WTC11 (cell line): ENCODE measurements around the gene RELL1. TPM values are rescaled to one million over a fixed set of nuclear protein-coding genes. Genes with fewer than 3 reads are reported as not detected.

Experiments
- ATAC-seq: fragments of 200-7000 bp; cut with Tn5 transposase; 2 replicates; pipeline ENCODE4 v1.10.0; 2021; ENCODE audit warnings: mild to moderate bottlenecking, moderate library complexity
- CTCF ChIA-PET: fragments of 300-600 bp; sonication (Branson Sonifier 250); formaldehyde crosslinking; loops from one replicate; lab custom pipeline; 2021; ENCODE audit warnings: antibody characterized with exemption; lab: Charles Lee
- POLR2A ChIA-PET: fragments of 350-600 bp; sonication (Branson Sonifier 250); formaldehyde crosslinking; loops from one replicate; lab custom pipeline; 2021; ENCODE audit warnings: antibody characterized with exemption; lab: Charles Lee
- DNase-seq: peaks from one replicate; pipeline ENCODE4 v3.0.0; 2021; ENCODE audit warnings: low spot score
- H3K27ac Mint-ChIP-seq: 2 replicates; pipeline ENCODE4 v1.8.0; 2021; ENCODE audit warnings: mixed read lengths
- H3K27me3 Mint-ChIP-seq: 2 replicates; pipeline ENCODE4 v1.8.0; 2021; ENCODE audit warnings: low read depth, mild to moderate bottlenecking, moderate library complexity, mixed read lengths
- H3K36me3 Mint-ChIP-seq: 2 replicates; pipeline ENCODE4 v1.8.0; 2021; ENCODE audit warnings: mixed read lengths
- H3K4me1 Mint-ChIP-seq: 2 replicates; pipeline ENCODE4 v1.8.0; 2022; ENCODE audit warnings: mixed read lengths
- H3K4me3 Mint-ChIP-seq: 2 replicates; pipeline ENCODE4 v1.8.0; 2021; ENCODE audit warnings: mild to moderate bottlenecking, moderate library complexity, mixed read lengths
- H3K9me3 Mint-ChIP-seq: 2 replicates; pipeline ENCODE4 v1.8.0; 2021; ENCODE audit warnings: mixed read lengths
- CBFB ChIP-seq: sonication (generic); formaldehyde crosslinking; IDR thresholded peaks from 2 replicates; pipeline ENCODE4 v1.8.1; 2022; ENCODE audit warnings: mild to moderate bottlenecking, low read depth, missing genetic modification reagents
- GRHL2 ChIP-seq: fragments of 250-450 bp; sonication (Bioruptor Pico); IDR thresholded peaks from 2 replicates; pipeline ENCODE4 v1.8.0; 2022; ENCODE audit warnings: mild to moderate bottlenecking, moderate library complexity; ENCODE audit not compliant: insufficient replicate concordance, severe bottlenecking
- NFYB ChIP-seq: sonication (generic); formaldehyde crosslinking; conservative IDR thresholded peaks from 2 replicates; pipeline ENCODE4 v1.8.0; 2022; ENCODE audit warnings: low read depth, missing genetic modification reagents
- OVOL2 ChIP-seq: fragments of 250-450 bp; sonication (Bioruptor Pico); IDR thresholded peaks from 2 replicates; pipeline ENCODE4 v1.9.0; 2021; ENCODE audit warnings: mild to moderate bottlenecking, borderline replicate concordance
- SMAD4 ChIP-seq: sonication (generic); formaldehyde crosslinking; IDR thresholded peaks from 2 replicates; pipeline ENCODE4 v1.8.0; 2022; ENCODE audit warnings: mild to moderate bottlenecking, missing genetic modification reagents
- SOX15 ChIP-seq: fragments of 250-450 bp; sonication (Bioruptor Pico); IDR thresholded peaks from 2 replicates; pipeline ENCODE4 v1.9.0; 2021; ENCODE audit warnings: mild to moderate bottlenecking
- SP1 ChIP-seq: sonication (generic); formaldehyde crosslinking; conservative IDR thresholded peaks from 2 replicates; pipeline ENCODE4 v1.8.1; 2022; ENCODE audit warnings: missing genetic modification reagents
- TP53 ChIP-seq: sonication (generic); formaldehyde crosslinking; IDR thresholded peaks from 2 replicates; pipeline ENCODE4 v1.8.1; 2023; ENCODE audit warnings: mild to moderate bottlenecking, missing genetic modification reagents
- ZNF416 ChIP-seq: fragments of 250-450 bp; sonication (Bioruptor Pico); IDR thresholded peaks from 2 replicates; pipeline ENCODE4 v1.9.0; 2021; ENCODE audit warnings: mild to moderate bottlenecking, inconsistent platforms
- total RNA-seq: library from RNA; stranded (reverse); gene quantifications from 3 replicates; pipeline ENCODE4 v1.2.3, GENCODE V29; 2021
- TF ChIP-seq, protein P1 (sequence below): sonication (generic); formaldehyde crosslinking; IDR thresholded peaks from 2 replicates; pipeline ENCODE4 v1.8.0; 2023; ENCODE audit warnings: missing genetic modification reagents
- TF ChIP-seq, protein P2 (sequence below): sonication (generic); formaldehyde crosslinking; IDR thresholded peaks from 2 replicates; pipeline ENCODE4 v1.8.1; 2022; ENCODE audit warnings: missing genetic modification reagents, borderline replicate concordance
- TF ChIP-seq, protein P3 (sequence below): sonication (generic); formaldehyde crosslinking; IDR thresholded peaks from 2 replicates; pipeline ENCODE4 v1.8.1; 2023; ENCODE audit warnings: mild to moderate bottlenecking, missing genetic modification reagents
- TF ChIP-seq, protein P4 (sequence below): sonication (generic); formaldehyde crosslinking; IDR thresholded peaks from 2 replicates; pipeline ENCODE4 v1.8.1; 2023; ENCODE audit warnings: mild to moderate bottlenecking, moderate library complexity, missing genetic modification reagents
- TF ChIP-seq, protein P5 (sequence below): sonication (generic); formaldehyde crosslinking; IDR thresholded peaks from 2 replicates; pipeline ENCODE4 v1.8.1; 2022; ENCODE audit warnings: low read depth, missing genetic modification reagents, borderline replicate concordance
- TF ChIP-seq, protein P6 (sequence below): fragments of 250-450 bp; sonication (Bioruptor Pico); IDR thresholded peaks from 2 replicates; pipeline ENCODE4 v1.9.0; 2021; ENCODE audit warnings: mild to moderate bottlenecking
- TF ChIP-seq, protein P7 (sequence below): sonication (generic); formaldehyde crosslinking; IDR thresholded peaks from 2 replicates; pipeline ENCODE4 v1.8.0; 2022; ENCODE audit warnings: mild to moderate bottlenecking, missing genetic modification reagents
- TF ChIP-seq, protein P8 (sequence below): sonication (generic); formaldehyde crosslinking; IDR thresholded peaks from 2 replicates; pipeline ENCODE4 v1.8.1; 2022; ENCODE audit warnings: low read depth, mild to moderate bottlenecking, moderate library complexity, missing genetic modification reagents, borderline replicate concordance
- TF ChIP-seq, protein P9 (sequence below): sonication (generic); formaldehyde crosslinking; IDR thresholded peaks from 2 replicates; pipeline ENCODE4 v1.8.1; 2023; ENCODE audit warnings: mild to moderate bottlenecking, missing genetic modification reagents, borderline replicate concordance
- TF ChIP-seq, protein P10 (sequence below): sonication (generic); formaldehyde crosslinking; IDR thresholded peaks from 2 replicates; pipeline ENCODE4 v1.8.1; 2023; ENCODE audit warnings: mild to moderate bottlenecking, missing genetic modification reagents, moderate library complexity

The RELL1 gene
- total RNA-seq, 1 experiment from 2014 or later: 14.4 TPM

DNA sequence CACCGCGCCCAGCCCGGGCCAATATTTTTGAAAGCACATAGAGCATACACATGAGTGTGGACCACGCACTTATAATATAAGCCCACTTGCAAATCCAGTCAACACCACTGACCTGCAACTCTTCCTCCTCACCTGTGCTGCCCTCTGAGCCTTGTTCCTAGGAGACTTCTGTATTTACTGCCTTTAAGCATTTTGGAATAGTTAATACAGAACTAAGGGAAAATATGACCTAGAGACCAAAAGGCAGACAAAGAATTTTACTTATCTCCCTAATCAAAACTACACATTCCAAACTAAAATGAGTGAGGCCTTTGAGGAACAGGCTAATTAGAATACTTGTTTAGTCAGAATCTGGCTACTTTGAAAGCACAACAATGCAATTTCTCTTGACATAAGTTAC, 89.1 kb downstream of the RELL1 start:
- Mint-ChIP-seq H3K4me3 (no peak overlapping the region), H3K27ac (no peak overlapping the region), H3K36me3 (no peaks in the 10 kb centered on the region), H3K27me3 (no peaks in the 10 kb centered on the region), H3K4me1 (peaks cover 6% of the 10 kb centered on the region), H3K9me3 (no peaks in the 10 kb centered on the region)
- ChIA-PET CTCF (no interaction called here), POLR2A (no interaction called here)
- TF ChIP-seq, protein P1, sequence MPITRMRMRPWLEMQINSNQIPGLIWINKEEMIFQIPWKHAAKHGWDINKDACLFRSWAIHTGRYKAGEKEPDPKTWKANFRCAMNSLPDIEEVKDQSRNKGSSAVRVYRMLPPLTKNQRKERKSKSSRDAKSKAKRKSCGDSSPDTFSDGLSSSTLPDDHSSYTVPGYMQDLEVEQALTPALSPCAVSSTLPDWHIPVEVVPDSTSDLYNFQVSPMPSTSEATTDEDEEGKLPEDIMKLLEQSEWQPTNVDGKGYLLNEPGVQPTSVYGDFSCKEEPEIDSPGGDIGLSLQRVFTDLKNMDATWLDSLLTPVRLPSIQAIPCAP: no peak
- TF ChIP-seq TP53 (CRISPR knock-in tag): no peak
- TF ChIP-seq, protein P2, sequence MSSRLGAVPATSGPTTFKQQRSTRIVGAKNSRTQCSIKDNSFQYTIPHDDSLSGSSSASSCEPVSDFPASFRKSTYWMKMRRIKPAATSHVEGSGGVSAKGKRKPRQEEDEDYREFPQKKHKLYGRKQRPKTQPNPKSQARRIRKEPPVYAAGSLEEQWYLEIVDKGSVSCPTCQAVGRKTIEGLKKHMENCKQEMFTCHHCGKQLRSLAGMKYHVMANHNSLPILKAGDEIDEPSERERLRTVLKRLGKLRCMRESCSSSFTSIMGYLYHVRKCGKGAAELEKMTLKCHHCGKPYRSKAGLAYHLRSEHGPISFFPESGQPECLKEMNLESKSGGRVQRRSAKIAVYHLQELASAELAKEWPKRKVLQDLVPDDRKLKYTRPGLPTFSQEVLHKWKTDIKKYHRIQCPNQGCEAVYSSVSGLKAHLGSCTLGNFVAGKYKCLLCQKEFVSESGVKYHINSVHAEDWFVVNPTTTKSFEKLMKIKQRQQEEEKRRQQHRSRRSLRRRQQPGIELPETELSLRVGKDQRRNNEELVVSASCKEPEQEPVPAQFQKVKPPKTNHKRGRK (CRISPR knock-in tag): no peak
- TF ChIP-seq, protein P3, sequence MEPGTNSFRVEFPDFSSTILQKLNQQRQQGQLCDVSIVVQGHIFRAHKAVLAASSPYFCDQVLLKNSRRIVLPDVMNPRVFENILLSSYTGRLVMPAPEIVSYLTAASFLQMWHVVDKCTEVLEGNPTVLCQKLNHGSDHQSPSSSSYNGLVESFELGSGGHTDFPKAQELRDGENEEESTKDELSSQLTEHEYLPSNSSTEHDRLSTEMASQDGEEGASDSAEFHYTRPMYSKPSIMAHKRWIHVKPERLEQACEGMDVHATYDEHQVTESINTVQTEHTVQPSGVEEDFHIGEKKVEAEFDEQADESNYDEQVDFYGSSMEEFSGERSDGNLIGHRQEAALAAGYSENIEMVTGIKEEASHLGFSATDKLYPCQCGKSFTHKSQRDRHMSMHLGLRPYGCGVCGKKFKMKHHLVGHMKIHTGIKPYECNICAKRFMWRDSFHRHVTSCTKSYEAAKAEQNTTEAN: no peak
- TF ChIP-seq, protein P4, sequence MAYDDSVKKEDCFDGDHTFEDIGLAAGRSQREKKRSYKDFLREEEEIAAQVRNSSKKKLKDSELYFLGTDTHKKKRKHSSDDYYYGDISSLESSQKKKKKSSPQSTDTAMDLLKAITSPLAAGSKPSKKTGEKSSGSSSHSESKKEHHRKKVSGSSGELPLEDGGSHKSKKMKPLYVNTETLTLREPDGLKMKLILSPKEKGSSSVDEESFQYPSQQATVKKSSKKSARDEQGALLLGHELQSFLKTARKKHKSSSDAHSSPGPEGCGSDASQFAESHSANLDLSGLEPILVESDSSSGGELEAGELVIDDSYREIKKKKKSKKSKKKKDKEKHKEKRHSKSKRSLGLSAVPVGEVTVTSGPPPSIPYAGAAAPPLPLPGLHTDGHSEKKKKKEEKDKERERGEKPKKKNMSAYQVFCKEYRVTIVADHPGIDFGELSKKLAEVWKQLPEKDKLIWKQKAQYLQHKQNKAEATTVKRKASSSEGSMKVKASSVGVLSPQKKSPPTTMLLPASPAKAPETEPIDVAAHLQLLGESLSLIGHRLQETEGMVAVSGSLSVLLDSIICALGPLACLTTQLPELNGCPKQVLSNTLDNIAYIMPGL: no peak
- TF ChIP-seq CBFB (CRISPR knock-in tag): no peak
- TF ChIP-seq, protein P5, sequence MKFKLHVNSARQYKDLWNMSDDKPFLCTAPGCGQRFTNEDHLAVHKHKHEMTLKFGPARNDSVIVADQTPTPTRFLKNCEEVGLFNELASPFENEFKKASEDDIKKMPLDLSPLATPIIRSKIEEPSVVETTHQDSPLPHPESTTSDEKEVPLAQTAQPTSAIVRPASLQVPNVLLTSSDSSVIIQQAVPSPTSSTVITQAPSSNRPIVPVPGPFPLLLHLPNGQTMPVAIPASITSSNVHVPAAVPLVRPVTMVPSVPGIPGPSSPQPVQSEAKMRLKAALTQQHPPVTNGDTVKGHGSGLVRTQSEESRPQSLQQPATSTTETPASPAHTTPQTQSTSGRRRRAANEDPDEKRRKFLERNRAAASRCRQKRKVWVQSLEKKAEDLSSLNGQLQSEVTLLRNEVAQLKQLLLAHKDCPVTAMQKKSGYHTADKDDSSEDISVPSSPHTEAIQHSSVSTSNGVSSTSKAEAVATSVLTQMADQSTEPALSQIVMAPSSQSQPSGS (CRISPR knock-in tag): no peak
- TF ChIP-seq ZNF416 (CRISPR knock-in tag): no peak
- TF ChIP-seq, protein P6, sequence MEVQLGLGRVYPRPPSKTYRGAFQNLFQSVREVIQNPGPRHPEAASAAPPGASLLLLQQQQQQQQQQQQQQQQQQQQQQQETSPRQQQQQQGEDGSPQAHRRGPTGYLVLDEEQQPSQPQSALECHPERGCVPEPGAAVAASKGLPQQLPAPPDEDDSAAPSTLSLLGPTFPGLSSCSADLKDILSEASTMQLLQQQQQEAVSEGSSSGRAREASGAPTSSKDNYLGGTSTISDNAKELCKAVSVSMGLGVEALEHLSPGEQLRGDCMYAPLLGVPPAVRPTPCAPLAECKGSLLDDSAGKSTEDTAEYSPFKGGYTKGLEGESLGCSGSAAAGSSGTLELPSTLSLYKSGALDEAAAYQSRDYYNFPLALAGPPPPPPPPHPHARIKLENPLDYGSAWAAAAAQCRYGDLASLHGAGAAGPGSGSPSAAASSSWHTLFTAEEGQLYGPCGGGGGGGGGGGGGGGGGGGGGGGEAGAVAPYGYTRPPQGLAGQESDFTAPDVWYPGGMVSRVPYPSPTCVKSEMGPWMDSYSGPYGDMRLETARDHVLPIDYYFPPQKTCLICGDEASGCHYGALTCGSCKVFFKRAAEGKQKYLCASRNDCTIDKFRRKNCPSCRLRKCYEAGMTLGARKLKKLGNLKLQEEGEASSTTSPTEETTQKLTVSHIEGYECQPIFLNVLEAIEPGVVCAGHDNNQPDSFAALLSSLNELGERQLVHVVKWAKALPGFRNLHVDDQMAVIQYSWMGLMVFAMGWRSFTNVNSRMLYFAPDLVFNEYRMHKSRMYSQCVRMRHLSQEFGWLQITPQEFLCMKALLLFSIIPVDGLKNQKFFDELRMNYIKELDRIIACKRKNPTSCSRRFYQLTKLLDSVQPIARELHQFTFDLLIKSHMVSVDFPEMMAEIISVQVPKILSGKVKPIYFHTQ: no peak
- TF ChIP-seq SMAD4 (CRISPR knock-in tag): no peak
- no peak for TF ChIP-seq OVOL2 (CRISPR knock-in tag)
- TF ChIP-seq, protein P7, sequence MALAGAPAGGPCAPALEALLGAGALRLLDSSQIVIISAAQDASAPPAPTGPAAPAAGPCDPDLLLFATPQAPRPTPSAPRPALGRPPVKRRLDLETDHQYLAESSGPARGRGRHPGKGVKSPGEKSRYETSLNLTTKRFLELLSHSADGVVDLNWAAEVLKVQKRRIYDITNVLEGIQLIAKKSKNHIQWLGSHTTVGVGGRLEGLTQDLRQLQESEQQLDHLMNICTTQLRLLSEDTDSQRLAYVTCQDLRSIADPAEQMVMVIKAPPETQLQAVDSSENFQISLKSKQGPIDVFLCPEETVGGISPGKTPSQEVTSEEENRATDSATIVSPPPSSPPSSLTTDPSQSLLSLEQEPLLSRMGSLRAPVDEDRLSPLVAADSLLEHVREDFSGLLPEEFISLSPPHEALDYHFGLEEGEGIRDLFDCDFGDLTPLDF: no peak
- no peak for TF ChIP-seq SOX15
- TF ChIP-seq, protein P8, sequence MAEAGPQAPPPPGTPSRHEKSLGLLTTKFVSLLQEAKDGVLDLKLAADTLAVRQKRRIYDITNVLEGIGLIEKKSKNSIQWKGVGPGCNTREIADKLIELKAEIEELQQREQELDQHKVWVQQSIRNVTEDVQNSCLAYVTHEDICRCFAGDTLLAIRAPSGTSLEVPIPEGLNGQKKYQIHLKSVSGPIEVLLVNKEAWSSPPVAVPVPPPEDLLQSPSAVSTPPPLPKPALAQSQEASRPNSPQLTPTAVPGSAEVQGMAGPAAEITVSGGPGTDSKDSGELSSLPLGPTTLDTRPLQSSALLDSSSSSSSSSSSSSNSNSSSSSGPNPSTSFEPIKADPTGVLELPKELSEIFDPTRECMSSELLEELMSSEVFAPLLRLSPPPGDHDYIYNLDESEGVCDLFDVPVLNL (CRISPR knock-in tag): no peak
- TF ChIP-seq NFYB: no peak
- no peak for TF ChIP-seq SP1 (CRISPR knock-in tag)
- TF ChIP-seq, protein P9, sequence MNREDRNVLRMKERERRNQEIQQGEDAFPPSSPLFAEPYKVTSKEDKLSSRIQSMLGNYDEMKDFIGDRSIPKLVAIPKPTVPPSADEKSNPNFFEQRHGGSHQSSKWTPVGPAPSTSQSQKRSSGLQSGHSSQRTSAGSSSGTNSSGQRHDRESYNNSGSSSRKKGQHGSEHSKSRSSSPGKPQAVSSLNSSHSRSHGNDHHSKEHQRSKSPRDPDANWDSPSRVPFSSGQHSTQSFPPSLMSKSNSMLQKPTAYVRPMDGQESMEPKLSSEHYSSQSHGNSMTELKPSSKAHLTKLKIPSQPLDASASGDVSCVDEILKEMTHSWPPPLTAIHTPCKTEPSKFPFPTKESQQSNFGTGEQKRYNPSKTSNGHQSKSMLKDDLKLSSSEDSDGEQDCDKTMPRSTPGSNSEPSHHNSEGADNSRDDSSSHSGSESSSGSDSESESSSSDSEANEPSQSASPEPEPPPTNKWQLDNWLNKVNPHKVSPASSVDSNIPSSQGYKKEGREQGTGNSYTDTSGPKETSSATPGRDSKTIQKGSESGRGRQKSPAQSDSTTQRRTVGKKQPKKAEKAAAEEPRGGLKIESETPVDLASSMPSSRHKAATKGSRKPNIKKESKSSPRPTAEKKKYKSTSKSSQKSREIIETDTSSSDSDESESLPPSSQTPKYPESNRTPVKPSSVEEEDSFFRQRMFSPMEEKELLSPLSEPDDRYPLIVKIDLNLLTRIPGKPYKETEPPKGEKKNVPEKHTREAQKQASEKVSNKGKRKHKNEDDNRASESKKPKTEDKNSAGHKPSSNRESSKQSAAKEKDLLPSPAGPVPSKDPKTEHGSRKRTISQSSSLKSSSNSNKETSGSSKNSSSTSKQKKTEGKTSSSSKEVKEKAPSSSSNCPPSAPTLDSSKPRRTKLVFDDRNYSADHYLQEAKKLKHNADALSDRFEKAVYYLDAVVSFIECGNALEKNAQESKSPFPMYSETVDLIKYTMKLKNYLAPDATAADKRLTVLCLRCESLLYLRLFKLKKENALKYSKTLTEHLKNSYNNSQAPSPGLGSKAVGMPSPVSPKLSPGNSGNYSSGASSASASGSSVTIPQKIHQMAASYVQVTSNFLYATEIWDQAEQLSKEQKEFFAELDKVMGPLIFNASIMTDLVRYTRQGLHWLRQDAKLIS: no peak
- TF ChIP-seq, protein P10, sequence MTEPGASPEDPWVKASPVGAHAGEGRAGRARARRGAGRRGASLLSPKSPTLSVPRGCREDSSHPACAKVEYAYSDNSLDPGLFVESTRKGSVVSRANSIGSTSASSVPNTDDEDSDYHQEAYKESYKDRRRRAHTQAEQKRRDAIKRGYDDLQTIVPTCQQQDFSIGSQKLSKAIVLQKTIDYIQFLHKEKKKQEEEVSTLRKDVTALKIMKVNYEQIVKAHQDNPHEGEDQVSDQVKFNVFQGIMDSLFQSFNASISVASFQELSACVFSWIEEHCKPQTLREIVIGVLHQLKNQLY (CRISPR knock-in tag): no peak
- no peak for TF ChIP-seq GRHL2 (CRISPR knock-in tag)
- DNase-seq: no peak
- no peak for ATAC-seq
